GM23248 (cell line): ENCODE results near the gene ANKRD13B.

Experiments used
- EZH2 ChIP-seq: fragments of 200-600 bp; sonication (generic); IDR thresholded peaks from 2 replicates; pipeline ENCODE4 v1.6.1; 2018; ENCODE audit warnings: antibody characterized with exemption, mild to moderate bottlenecking; ENCODE audit not compliant: insufficient read depth, poor library complexity, severe bottlenecking
- EZH2phosphoT487 ChIP-seq: fragments of 200-600 bp; sonication (generic); IDR thresholded peaks from 2 replicates; pipeline ENCODE4 v1.6.1; 2018; ENCODE audit warnings: antibody characterized with exemption, moderate library complexity, mild to moderate bottlenecking, low read depth; ENCODE audit not compliant: insufficient read depth

DNA sequence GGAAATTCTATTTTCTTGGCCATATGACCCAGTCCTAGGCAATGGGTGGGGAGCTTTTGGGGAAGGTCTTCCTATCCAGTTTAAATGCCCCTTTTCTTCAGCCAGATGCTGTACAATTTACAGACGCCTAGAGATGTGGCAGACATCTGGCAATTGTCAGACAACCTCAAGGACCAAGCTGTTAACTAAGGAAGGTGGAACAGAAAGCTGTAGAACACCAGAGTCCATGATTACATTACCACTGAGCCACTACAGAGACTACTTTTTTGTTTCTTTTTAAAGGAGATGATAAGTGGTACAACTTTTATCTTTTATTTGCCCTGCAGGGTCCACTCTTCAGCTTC lies 50.9 kb downstream of the ANKRD13B start:
- TF ChIP-seq EZH2 (no peak), EZH2phosphoT487 (no peak)
